Measurements from ENCODE around the gene CLASP1. TPM values are rescaled to one million over a fixed set of nuclear protein-coding genes. Genes with fewer than 3 reads are reported as not detected.

Gene CLASP1
- total and polyA plus RNA-seq, 2 donors (not counting 3 experiments of a cell fraction or from before 2014, with no cell fraction given) = 10.0 to 57.9 TPM

DNA sequence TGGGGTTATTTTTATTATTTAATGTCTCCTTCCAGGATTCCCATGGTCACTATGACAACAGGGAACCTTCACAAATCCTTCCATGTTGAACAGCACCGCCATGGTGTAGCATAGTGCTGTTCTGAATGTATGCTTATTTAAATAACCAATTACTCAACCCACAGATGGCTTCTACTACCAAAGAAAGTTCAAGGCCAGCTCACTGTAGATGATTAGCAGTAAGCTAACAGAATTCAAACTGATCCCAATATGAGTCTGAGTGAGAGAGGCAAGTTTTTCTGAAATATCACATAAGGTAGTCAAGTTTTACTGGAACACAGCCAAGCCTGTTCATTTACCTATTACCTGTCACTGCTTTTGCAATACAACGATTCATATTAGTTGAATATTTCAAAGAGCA lies 51.2 kb downstream of the CLASP1 start:
- CTCF ChIA-PET = interaction anchor here (1.1 kb wide), 1 partner anchor 91 kb away, joined by 4 read pairs; no protein-coding TSS in a partner anchor
- Histone ChIP-seq H2AFZ (ENCODE audit: low read depth, low read length) (no peak overlapping the region), H3K9me1 (replicated peaks; ENCODE audit: control insufficient read depth, extremely low read depth, insufficient read depth, low read length) (no peaks in the 10 kb centered on the region), H3K79me2 (ENCODE audit: control insufficient read depth, insufficient read depth, low read length) (peaks cover 49% of the 10 kb centered on the region), H3K4me1 (ENCODE audit: control insufficient read depth, extremely low read depth, insufficient read depth, low read length) (peaks cover 14% of the 10 kb centered on the region), H3K27ac (ENCODE audit: insufficient read depth, low read depth, low read length) (no peak overlapping the region), H3K4me2 (ENCODE audit: insufficient read depth, low read length) (no peak overlapping the region), H3K4me3 (replicated peaks in 1 of 3; ENCODE audit: insufficient read depth in 1 of 3, low read depth in 1 of 3, low read length in 3 of 3) (no peak overlapping the region), H3K9ac (replicated peaks; ENCODE audit: extremely low read depth, insufficient read depth, low read length) (no peak overlapping the region), H3K27me3 (ENCODE audit: control insufficient read depth in 2 of 2, insufficient read depth in 2 of 2, low read length in 2 of 2) (no peaks in the 10 kb centered on the region), H4K20me1 (replicated peaks; ENCODE audit: control insufficient read depth, extremely low read depth, insufficient read depth, low read length) (peaks cover 3% of the 10 kb centered on the region), H3K9me3 (replicated peaks; ENCODE audit: control insufficient read depth, insufficient read depth, low read length) (no peaks in the 10 kb centered on the region), H3K36me3 (ENCODE audit: control insufficient read depth in 2 of 2, extremely low read depth in 1 of 2, insufficient read depth in 2 of 2, low read length in 2 of 2) (no peaks in the 10 kb centered on the region)
- DNase-seq (ENCODE audit: low read depth, low spot score) (no peak), FAIRE-seq (no peak)
- POLR2A ChIA-PET = no interaction called here
- BruUV-seq (replicated peaks) = no TSS peak
- TF ChIP-seq, protein P1, sequence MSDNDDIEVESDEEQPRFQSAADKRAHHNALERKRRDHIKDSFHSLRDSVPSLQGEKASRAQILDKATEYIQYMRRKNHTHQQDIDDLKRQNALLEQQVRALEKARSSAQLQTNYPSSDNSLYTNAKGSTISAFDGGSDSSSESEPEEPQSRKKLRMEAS (IDR thresholded peaks at IDR 0.05; ENCODE audit: insufficient read depth, insufficient read length) = no peak
- TF ChIP-seq, protein P2, sequence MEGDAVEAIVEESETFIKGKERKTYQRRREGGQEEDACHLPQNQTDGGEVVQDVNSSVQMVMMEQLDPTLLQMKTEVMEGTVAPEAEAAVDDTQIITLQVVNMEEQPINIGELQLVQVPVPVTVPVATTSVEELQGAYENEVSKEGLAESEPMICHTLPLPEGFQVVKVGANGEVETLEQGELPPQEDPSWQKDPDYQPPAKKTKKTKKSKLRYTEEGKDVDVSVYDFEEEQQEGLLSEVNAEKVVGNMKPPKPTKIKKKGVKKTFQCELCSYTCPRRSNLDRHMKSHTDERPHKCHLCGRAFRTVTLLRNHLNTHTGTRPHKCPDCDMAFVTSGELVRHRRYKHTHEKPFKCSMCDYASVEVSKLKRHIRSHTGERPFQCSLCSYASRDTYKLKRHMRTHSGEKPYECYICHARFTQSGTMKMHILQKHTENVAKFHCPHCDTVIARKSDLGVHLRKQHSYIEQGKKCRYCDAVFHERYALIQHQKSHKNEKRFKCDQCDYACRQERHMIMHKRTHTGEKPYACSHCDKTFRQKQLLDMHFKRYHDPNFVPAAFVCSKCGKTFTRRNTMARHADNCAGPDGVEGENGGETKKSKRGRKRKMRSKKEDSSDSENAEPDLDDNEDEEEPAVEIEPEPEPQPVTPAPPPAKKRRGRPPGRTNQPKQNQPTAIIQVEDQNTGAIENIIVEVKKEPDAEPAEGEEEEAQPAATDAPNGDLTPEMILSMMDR (IDR thresholded peaks at IDR 0.05; ENCODE audit: extremely low read depth in 1 of 2, insufficient read depth in 1 of 2, low read depth in 1 of 2, low read length in 2 of 2) = no peak
- no peak for TF ChIP-seq EZH2 (IDR thresholded peaks at IDR 0.05; ENCODE audit: borderline replicate concordance, low read depth, low read length, severe bottlenecking)
- no peak for TF ChIP-seq FOS (IDR thresholded peaks at IDR 0.05; ENCODE audit: borderline replicate concordance, insufficient read depth, low read length)
- TF ChIP-seq POLR2AphosphoS5 (IDR thresholded peaks at IDR 0.05; ENCODE audit: insufficient read depth, low read depth, low read length) = no peak
- TF ChIP-seq GATA2 (IDR thresholded peaks at IDR 0.05; ENCODE audit: insufficient read depth, insufficient read length, low read depth, low read length) = no peak
- TF ChIP-seq JUN (IDR thresholded peaks at IDR 0.05; ENCODE audit: borderline replicate concordance, insufficient read depth, insufficient read length, low read depth) = no peak
- TF ChIP-seq POLR2A (IDR thresholded peaks at IDR 0.05; ENCODE audit: low read depth, low read length) = no peak
- TF ChIP-seq MYC (IDR thresholded peaks at IDR 0.05; ENCODE audit: low read depth, low read length) = no peak
- dilution Hi-C loops (cut with MboI; ENCODE audit: extremely low pct_ligation_motif_present, low sequenced_read_pairs) (no loop called here), intact Hi-C loops (cut with micrococcal nuclease) (no loop called here)

Measured in endothelial cell of umbilical vein (primary cell).